ENCODE results near the gene DOCK3.
"Not testable (repeated sequence)": the region's sequence is repeated elsewhere in the genome, so short reads cannot be mapped to it uniquely, and the experiment has no call there.

DOCK3 gene

DNA sequence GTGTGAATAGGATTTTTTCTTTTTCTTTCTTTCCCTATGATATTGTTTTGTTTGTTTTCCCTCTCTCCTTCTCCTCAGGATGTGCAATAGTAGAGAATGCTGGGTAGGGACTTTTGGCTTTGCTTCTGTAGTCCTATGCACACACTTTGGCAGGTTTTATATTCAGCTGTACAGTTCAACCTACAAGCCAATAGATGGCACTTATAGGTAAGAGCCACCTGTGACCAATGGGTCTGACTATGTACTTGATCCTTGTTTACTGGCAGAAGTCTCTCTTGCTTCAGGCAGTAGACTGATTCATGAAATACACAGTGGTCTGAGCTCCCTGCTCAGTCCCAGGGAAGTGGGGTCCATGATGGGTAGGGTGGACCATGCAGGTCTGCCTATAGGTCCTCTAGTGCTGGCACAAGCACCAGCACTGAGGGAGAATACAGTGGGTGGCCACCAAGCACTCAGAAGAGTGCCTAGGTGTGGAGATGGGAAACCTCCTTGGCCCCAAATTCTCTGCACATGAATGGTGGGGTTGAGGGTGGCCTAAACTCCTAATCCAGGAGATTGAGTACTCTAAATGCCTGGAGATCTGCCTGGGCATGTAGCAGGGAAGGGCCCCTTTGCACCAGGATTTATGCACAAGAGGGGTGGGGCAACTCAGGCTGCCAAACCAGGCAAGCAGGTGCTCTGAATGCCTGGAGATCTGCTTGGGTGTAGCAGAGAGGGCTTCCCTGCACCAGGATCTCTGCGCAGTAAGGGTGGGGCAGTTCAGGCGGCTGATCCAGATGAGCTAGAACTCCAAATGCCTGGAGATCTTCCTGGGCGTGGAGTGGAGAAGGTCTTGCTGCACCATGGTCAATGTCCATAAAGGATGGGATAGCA is 176.1 kb downstream of the DOCK3 start:
- no peak for FAIRE-seq

GRCh38 chr3:50853936-50854335 is 179.2 kb downstream of the DOCK3 start:
- DNase-seq (ENCODE audit: insufficient read length, low spot score) (no peak), FAIRE-seq (no peak)
- TF ChIP-seq POLR2AphosphoS5 (IDR thresholded peaks at IDR 0.05; ENCODE audit: low read depth, low read length) = no peak
- no peak for TF ChIP-seq POLR2A (IDR thresholded peaks at IDR 0.05; ENCODE audit: low read depth, low read length)
- no peak for TF ChIP-seq TAF1 (IDR thresholded peaks at IDR 0.05; ENCODE audit: low read depth, low read length)
- no peak for TF ChIP-seq SPI1 (IDR thresholded peaks at IDR 0.05; ENCODE audit: low read depth, low read length)
- TF ChIP-seq PAX5 (IDR thresholded peaks at IDR 0.05; ENCODE audit: insufficient read depth, low read length, severe bottlenecking) = no peak
- TF ChIP-seq POU2F2 (IDR thresholded peaks at IDR 0.05; ENCODE audit: low read depth, low read length) = no peak

More for the DNA sequence above, 176.1 kb downstream of the DOCK3 start:
- no peak for DNase-seq (ENCODE audit: insufficient read length, low spot score)
- TF ChIP-seq POU2F2 (IDR thresholded peaks at IDR 0.05; ENCODE audit: low read depth, low read length) (no peak), TAF1 (IDR thresholded peaks at IDR 0.05; ENCODE audit: low read depth, low read length) (no peak), PAX5 (IDR thresholded peaks at IDR 0.05; ENCODE audit: insufficient read depth, low read length, severe bottlenecking) (no peak), SPI1 (IDR thresholded peaks at IDR 0.05; ENCODE audit: low read depth, low read length) (no peak), POLR2A (IDR thresholded peaks at IDR 0.05; ENCODE audit: low read depth, low read length) (no peak), POLR2AphosphoS5 (IDR thresholded peaks at IDR 0.05; ENCODE audit: low read depth, low read length) (no peak)

GRCh38 chr3:50862221-50862620 is 187.5 kb downstream of the DOCK3 start:
- FAIRE-seq = no peak
- DNase-seq (ENCODE audit: insufficient read length, low spot score) = no peak
- no peak for TF ChIP-seq POLR2AphosphoS5 (IDR thresholded peaks at IDR 0.05; ENCODE audit: low read depth, low read length)
- TF ChIP-seq SPI1 (IDR thresholded peaks at IDR 0.05; ENCODE audit: low read depth, low read length) = no peak
- no peak for TF ChIP-seq TAF1 (IDR thresholded peaks at IDR 0.05; ENCODE audit: low read depth, low read length)
- TF ChIP-seq POLR2A (IDR thresholded peaks at IDR 0.05; ENCODE audit: low read depth, low read length) = no peak
- no peak for TF ChIP-seq PAX5 (IDR thresholded peaks at IDR 0.05; ENCODE audit: insufficient read depth, low read length, severe bottlenecking)
- TF ChIP-seq POU2F2 (IDR thresholded peaks at IDR 0.05; ENCODE audit: low read depth, low read length) = no peak

DNA sequence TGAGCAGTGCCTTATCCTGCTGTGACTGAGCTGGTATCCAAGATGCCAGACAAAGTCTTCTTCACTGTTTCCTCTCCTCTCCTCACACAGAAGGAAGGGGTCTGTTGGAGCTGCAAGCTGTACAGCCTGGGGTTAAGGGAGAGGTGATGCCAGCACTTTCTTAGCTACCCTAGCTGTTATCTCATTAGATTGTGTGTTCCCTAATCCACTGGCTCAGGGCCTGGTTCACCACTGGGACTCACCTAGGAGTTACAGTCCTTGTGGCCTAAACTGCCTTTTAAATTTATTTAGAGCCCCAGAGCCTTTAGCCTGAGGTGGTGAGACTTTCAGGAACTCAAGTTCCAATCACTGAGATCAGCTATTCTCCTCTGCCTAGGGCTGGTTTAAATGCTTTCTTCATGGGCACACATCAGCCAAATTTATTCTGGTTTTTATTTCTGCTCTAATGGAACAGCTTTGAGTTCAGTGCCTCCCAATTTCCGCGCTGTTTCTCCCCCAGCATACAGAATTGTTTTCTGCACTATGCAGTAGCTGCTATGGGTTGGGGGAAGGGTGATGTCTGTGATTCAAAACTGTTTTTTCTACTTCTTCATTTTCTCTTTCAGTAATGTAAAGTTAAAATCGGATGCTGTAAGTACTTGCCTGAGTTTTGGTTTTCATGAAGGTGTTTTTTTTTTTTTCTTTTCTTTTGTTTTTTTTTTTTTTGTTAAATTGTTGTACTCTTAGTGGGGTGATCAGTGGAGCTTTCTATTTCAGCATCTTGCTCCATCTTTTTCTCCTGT is 198.8 kb downstream of the DOCK3 start:
- DNase-seq (ENCODE audit: insufficient read length, low spot score) = peak; percentile 20
- no peak for FAIRE-seq
- TF ChIP-seq POLR2AphosphoS5 (IDR thresholded peaks at IDR 0.05; ENCODE audit: low read depth, low read length) (no peak), SPI1 (IDR thresholded peaks at IDR 0.05; ENCODE audit: low read depth, low read length) (no peak), TAF1 (IDR thresholded peaks at IDR 0.05; ENCODE audit: low read depth, low read length) (no peak), POU2F2 (IDR thresholded peaks at IDR 0.05; ENCODE audit: low read depth, low read length) (no peak)

- DNase-seq (ENCODE audit: insufficient read length, low spot score); FAIRE-seq: not testable (repeated sequence)
Measured at GRCh38 chr3:50874876-50875275, 200.1 kb downstream of the DOCK3 start.

DNA sequence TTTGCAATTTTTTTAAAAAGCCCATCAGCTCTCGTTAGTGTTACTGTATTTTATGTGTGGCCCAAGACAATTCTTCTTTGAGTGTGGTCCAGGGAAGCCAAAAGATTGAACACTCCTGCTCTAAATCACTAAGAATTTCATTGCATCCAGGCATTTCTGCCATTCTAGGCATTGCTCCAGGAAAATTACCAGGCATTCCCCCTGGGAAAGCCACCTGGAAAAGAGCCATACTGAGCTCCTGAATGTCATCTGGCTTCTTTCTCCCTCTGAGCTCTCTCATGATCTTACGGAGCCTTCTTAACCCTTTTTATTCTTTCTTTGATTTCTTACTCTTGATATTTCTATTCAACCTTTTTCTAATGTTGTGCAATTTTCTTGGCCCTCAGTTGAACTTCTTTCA is 202.2 kb downstream of the DOCK3 start:
- DNase-seq (ENCODE audit: insufficient read length, low spot score) (no peak), FAIRE-seq (no peak)
- TF ChIP-seq POU2F2 (IDR thresholded peaks at IDR 0.05; ENCODE audit: low read depth, low read length) = no peak
- TF ChIP-seq TAF1 (IDR thresholded peaks at IDR 0.05; ENCODE audit: low read depth, low read length) = no peak
- TF ChIP-seq SPI1 (IDR thresholded peaks at IDR 0.05; ENCODE audit: low read depth, low read length) = no peak
- TF ChIP-seq POLR2AphosphoS5 (IDR thresholded peaks at IDR 0.05; ENCODE audit: low read depth, low read length) = no peak
- TF ChIP-seq PAX5 (IDR thresholded peaks at IDR 0.05; ENCODE audit: insufficient read depth, low read length, severe bottlenecking) = no peak
- no peak for TF ChIP-seq POLR2A (IDR thresholded peaks at IDR 0.05; ENCODE audit: low read depth, low read length)

DNA sequence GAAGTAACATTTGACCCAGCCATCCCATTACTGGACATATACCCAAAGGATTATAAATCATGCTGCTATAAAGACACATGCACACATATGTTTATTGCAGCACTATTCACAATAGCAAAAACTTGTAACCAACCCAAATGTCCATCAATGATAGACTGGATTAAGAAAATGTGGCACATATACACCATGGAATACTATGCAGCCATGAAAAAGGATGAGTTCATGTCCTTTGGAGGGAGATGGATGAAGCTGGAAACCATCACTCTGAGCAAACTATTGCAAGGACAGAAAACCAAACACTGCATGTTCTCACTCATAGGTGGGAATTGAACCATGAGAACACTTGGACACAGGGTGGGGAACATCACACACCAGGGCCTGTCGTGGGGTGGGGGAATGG is 208.0 kb downstream of the DOCK3 start:
- not testable (repeated sequence) for FAIRE-seq

GRCh38 chr3:50883755-50884154 is 209.0 kb downstream of the DOCK3 start:
- TF ChIP-seq POLR2A (IDR thresholded peaks at IDR 0.05; ENCODE audit: low read depth, low read length) (no peak), TAF1 (IDR thresholded peaks at IDR 0.05; ENCODE audit: low read depth, low read length) (no peak), POLR2AphosphoS5 (IDR thresholded peaks at IDR 0.05; ENCODE audit: low read depth, low read length) (no peak)

More for the DNA sequence above, 208.0 kb downstream of the DOCK3 start:
- not testable (repeated sequence) for DNase-seq (ENCODE audit: insufficient read length, low spot score)

DNA sequence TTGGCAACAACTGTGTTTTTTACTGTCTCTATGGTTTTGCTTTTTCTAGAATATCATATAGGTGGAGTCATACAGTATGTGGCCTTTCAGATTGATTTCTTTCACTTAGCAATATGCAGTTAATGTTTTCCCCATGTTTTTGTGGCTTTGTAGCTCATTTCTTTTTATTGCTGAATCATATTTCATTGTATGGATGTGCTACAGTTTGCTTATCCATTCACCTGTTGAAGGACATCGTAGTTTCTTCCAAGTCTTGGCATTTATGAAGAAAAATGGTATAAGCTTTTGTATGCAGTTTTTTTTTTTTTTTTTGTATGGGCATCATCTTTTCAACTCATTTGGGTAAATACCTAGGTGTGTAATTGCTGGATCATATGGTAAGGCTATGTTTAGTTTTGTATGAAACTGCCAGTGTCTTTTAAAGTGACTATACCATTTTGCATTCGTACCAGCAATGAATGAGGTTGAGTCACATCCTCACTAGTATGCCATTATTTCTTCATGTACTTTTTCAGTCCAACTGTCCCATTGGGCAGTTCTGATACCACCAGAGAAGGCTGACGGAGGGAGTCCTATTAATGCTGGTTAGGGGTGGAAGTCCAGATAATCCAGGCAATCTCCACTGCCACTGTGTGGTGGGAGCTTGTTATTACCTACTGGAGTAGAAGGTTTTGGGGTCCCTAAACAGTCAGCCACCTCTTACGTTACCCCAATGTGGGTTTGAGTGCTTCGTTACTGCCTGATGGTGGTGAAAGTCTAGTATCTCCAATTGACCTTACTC is 210.5 kb downstream of the DOCK3 start:
- DNase-seq (ENCODE audit: insufficient read length, low spot score) (no peak), FAIRE-seq (no peak)
- TF ChIP-seq POU2F2 (IDR thresholded peaks at IDR 0.05; ENCODE audit: low read depth, low read length) = no peak
- TF ChIP-seq SPI1 (IDR thresholded peaks at IDR 0.05; ENCODE audit: low read depth, low read length) = no peak
- TF ChIP-seq POLR2A (IDR thresholded peaks at IDR 0.05; ENCODE audit: low read depth, low read length) = no peak
- no peak for TF ChIP-seq TAF1 (IDR thresholded peaks at IDR 0.05; ENCODE audit: low read depth, low read length)
- TF ChIP-seq PAX5 (IDR thresholded peaks at IDR 0.05; ENCODE audit: insufficient read depth, low read length, severe bottlenecking) = no peak
- TF ChIP-seq POLR2AphosphoS5 (IDR thresholded peaks at IDR 0.05; ENCODE audit: low read depth, low read length) = no peak

More at GRCh38 chr3:50883755-50884154, 209.0 kb downstream of the DOCK3 start:
- no peak for DNase-seq (ENCODE audit: insufficient read length, low spot score)
- no peak for FAIRE-seq

Measured in GM12891 (cell line).